Loucy (cell line): Measurements from ENCODE around the gene CD38.

Experiments
- H2AFZ ChIP-seq: fragments of 200-600 bp; sonication (generic); 2 replicates; pipeline ENCODE4 v1.6.0; 2016; ENCODE audit warnings: antibody characterized with exemption, mild to moderate bottlenecking, low read length, moderate library complexity
- H3F3A ChIP-seq: fragments of 200-600 bp; 2 replicates; pipeline ENCODE4 v1.6.0; 2016; ENCODE audit warnings: antibody characterized with exemption, low read depth, mild to moderate bottlenecking
- H3K27me3 ChIP-seq: fragments of 200-600 bp; sonication (generic); 2 replicates; pipeline ENCODE4 v1.6.1; 2014; ENCODE audit warnings: low read length, mild to moderate bottlenecking; ENCODE audit not compliant: insufficient read depth, poor library complexity, severe bottlenecking
- H3K36me3 ChIP-seq: fragments of 200-600 bp; sonication (generic); 2 replicates; pipeline ENCODE4 v1.6.1; 2016; ENCODE audit warnings: low read length; ENCODE audit not compliant: insufficient read depth
- H3K4me1 ChIP-seq: fragments of 200-600 bp; sonication (generic); 2 replicates; pipeline ENCODE4 v1.5.1; 2014; ENCODE audit warnings: low read length, mild to moderate bottlenecking; ENCODE audit not compliant: insufficient read depth, poor library complexity, severe bottlenecking
- H3K4me2 ChIP-seq: fragments of 200-600 bp; sonication (generic); 2 replicates; pipeline ENCODE4 v1.6.0; 2014; ENCODE audit warnings: antibody characterized with exemption, low read length, low read depth, mild to moderate bottlenecking; ENCODE audit not compliant: poor library complexity, severe bottlenecking
- H3K4me3 ChIP-seq: fragments of 200-600 bp; sonication (generic); 2 replicates; pipeline ENCODE4 v1.5.1; 2014; ENCODE audit warnings: low read length, mild to moderate bottlenecking, mixed read lengths; ENCODE audit not compliant: poor library complexity, severe bottlenecking
- H3K79me2 ChIP-seq: fragments of 200-600 bp; sonication (generic); 2 replicates; pipeline ENCODE4 v1.6.1; 2014; ENCODE audit warnings: low read length; ENCODE audit not compliant: insufficient read depth
- H3K9ac ChIP-seq: fragments of 200-600 bp; sonication (generic); 2 replicates; pipeline ENCODE4 v1.6.0; 2014; ENCODE audit warnings: mild to moderate bottlenecking, low read depth, low read length, moderate library complexity; ENCODE audit not compliant: poor library complexity, severe bottlenecking
- H3K9me2 ChIP-seq: fragments of 200-600 bp; sonication (generic); replicated peaks from 2 replicates; pipeline ENCODE4 v1.6.1; 2016; ENCODE audit warnings: low read depth, low read length, mixed read lengths
- H3K9me3 ChIP-seq: fragments of 200-600 bp; sonication (generic); 2 replicates; pipeline ENCODE4 v1.6.1; 2014; ENCODE audit warnings: mild to moderate bottlenecking, antibody characterized with exemption, low read length, low read depth; ENCODE audit not compliant: insufficient read depth
- H4K20me1 ChIP-seq: fragments of 200-600 bp; sonication (generic); 2 replicates; pipeline ENCODE4 v1.6.0; 2014; ENCODE audit warnings: antibody characterized with exemption, low read length, mild to moderate bottlenecking; ENCODE audit not compliant: insufficient read depth, poor library complexity, severe bottlenecking
- EZH2phosphoT487 ChIP-seq: fragments of 200-600 bp; IDR thresholded peaks from 2 replicates; pipeline ENCODE4 v1.6.1; 2018; ENCODE audit warnings: antibody characterized with exemption, mild to moderate bottlenecking, moderate library complexity, borderline replicate concordance
- TF ChIP-seq, protein P1 (sequence below): fragments of 200-600 bp; sonication (generic); conservative IDR thresholded peaks from 2 replicates; pipeline ENCODE4 v1.5.1; 2014; ENCODE audit warnings: mild to moderate bottlenecking, antibody characterized with exemption, low read length

Gene CD38

DNA sequence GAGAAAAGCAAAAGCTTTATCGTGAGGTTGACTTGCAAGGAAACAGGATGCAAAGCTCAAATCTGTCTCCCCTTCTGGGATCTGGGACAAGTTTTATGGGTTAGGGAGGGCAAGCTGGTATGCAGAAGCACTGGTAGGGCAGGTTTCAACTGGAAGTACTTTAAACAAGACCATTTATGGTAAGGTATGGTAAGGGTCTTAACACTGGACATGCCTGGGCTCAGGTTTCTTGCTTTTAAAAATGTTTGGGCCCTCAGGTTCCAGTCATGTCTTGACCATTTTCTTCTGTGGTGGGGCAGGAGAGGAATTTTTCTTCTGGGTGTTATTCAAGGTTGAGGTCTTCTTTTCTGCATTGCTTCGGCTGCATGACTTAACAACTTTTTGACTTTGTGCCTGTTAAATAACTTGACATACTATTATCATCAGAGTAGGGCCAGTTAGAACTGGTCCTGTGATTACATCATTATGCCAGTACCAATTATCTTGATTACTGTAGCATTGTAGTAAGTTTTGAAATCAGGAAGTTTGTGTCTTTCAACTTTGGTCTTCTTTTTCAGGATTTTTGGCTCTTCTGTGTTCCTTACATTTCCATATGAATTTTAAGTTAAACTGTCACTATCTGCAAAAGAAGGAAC, 33.7 kb downstream of the CD38 start:
- H3K36me3 ChIP-seq: peaks cover 5% of the 10 kb centered on the region; the same call in 1 of the 2 replicates
- H3K9me2 ChIP-seq: no peaks in the 10 kb centered on the region
- H3K9me3 ChIP-seq: no peaks in the 10 kb centered on the region
- no peaks in the 10 kb centered on the region for H4K20me1 ChIP-seq
- no peaks in the 10 kb centered on the region for H3K27me3 ChIP-seq
- peaks cover 16% of the 10 kb centered on the region; the same call in 1 of the 2 replicates for H3K79me2 ChIP-seq
- no peak overlapping the region for H3K9ac ChIP-seq
- H3K4me2 ChIP-seq: no peak overlapping the region
- TF ChIP-seq, protein P1, sequence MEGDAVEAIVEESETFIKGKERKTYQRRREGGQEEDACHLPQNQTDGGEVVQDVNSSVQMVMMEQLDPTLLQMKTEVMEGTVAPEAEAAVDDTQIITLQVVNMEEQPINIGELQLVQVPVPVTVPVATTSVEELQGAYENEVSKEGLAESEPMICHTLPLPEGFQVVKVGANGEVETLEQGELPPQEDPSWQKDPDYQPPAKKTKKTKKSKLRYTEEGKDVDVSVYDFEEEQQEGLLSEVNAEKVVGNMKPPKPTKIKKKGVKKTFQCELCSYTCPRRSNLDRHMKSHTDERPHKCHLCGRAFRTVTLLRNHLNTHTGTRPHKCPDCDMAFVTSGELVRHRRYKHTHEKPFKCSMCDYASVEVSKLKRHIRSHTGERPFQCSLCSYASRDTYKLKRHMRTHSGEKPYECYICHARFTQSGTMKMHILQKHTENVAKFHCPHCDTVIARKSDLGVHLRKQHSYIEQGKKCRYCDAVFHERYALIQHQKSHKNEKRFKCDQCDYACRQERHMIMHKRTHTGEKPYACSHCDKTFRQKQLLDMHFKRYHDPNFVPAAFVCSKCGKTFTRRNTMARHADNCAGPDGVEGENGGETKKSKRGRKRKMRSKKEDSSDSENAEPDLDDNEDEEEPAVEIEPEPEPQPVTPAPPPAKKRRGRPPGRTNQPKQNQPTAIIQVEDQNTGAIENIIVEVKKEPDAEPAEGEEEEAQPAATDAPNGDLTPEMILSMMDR: no peak
- TF ChIP-seq EZH2phosphoT487: no peak
- H3K4me1 ChIP-seq: peaks cover 19% of the 10 kb centered on the region
- H2AFZ ChIP-seq: no peak overlapping the region
- H3K4me3 ChIP-seq: no peak overlapping the region
- no peaks in the 10 kb centered on the region for H3F3A ChIP-seq

DNA sequence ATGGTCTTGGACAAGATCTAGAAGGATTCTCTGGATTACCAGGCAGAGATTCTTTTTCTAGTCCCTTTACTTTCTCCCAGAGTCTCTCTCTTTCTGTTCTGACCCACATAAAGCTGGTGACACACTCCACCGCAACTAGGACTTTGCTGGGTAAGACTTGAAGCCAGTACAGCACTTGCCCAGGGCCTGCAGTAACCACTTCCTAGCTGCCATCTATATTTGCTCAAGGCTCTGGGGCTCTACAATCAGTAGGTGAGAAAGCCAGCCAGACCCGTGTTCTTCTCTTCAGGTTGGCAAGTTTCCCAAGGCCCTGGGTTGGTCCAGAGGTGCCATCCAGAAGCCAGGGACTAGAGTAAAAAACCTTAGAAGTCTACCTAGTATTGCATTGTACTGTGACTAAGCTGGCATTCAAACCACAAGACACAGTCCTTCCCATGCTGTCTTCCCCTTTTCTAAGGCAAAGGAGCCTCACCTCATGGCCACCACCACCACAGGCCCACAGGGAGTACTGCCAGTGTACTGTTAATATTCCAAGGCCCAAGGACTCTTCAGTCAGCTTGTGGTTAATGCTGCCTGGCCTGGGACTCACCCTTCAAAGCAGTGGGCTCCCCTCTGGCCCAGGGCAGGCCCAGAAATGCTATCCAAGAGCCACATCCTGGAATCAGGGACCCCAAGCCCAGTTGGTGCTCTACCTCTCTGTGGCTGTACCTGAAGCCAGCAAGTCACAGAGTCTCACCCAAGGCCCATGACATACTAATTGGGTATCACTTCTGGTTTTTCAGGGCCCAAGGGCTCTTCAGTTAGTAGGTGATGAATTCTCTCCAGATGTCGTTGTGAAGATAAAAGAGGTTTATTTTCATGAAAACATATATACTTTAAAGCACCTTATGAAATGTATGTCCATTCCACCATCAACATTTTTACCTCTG, 54.7 kb downstream of the CD38 start:
- Histone ChIP-seq H3K9ac (no peak overlapping the region), H4K20me1 (no peaks in the 10 kb centered on the region), H3K9me2 (no peaks in the 10 kb centered on the region), H3K4me1 (peaks cover 18% of the 10 kb centered on the region), H3K79me2 (no peaks in the 10 kb centered on the region), H3K4me3 (no peak overlapping the region), H3K9me3 (no peaks in the 10 kb centered on the region), H3F3A (no peaks in the 10 kb centered on the region), H2AFZ (no peak overlapping the region), H3K27me3 (no peaks in the 10 kb centered on the region), H3K4me2 (peak overlapping the region; percentile 2), H3K36me3 (peaks cover 21% of the 10 kb centered on the region)
- TF ChIP-seq EZH2phosphoT487: no peak
- TF ChIP-seq, protein P1: no peak

DNA sequence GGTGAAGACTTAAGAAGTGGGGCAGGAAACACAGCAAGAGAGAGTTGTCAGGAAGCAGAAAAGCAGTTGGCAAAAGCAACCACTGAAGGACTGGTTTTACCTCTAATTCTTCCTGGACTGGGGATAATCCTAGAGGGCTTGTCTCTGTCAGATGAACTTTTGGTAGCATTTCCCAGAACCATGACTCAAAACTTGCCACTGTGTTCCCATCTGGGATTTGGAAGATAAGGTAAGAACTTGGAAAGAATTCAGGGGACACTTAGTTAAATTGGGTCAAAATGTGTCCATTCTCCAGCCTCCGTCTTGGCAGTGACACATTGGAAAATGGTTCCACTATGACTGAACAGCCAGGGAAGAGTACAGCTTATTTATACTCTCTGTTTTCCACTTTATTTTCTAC, 55.7 kb downstream of the CD38 start:
- no peaks in the 10 kb centered on the region for H3K79me2 ChIP-seq
- H3K9me2 ChIP-seq: no peaks in the 10 kb centered on the region
- H2AFZ ChIP-seq: no peak overlapping the region
- no peak overlapping the region for H3K4me3 ChIP-seq
- peaks cover 21% of the 10 kb centered on the region for H3K36me3 ChIP-seq
- TF ChIP-seq, protein P1: no peak
- no peak for TF ChIP-seq EZH2phosphoT487
- no peaks in the 10 kb centered on the region for H3F3A ChIP-seq
- peak overlapping the region; percentile 32 for H3K9ac ChIP-seq
- peaks cover 18% of the 10 kb centered on the region for H3K4me1 ChIP-seq
- no peaks in the 10 kb centered on the region for H4K20me1 ChIP-seq
- no peaks in the 10 kb centered on the region for H3K27me3 ChIP-seq
- H3K4me2 ChIP-seq: peak overlapping the region; percentile 2
- H3K9me3 ChIP-seq: no peaks in the 10 kb centered on the region
